AG04449 (cell line): Measurements from ENCODE around the gene FOXE1.
A peak's percentile ranks its signal among the peaks of the same experiment; 100 is the strongest.

Source experiments
- CTCF ChIA-PET: fragments of 350-600 bp; formaldehyde crosslinking; extraction: SDS; loops from one replicate; lab custom pipeline; 2021; ENCODE audit warnings: antibody characterized with exemption; lab: Yijun Ruan, JAX
- POLR2A ChIA-PET: fragments of 400-600, 350-600 bp; formaldehyde crosslinking; extraction: SDS; loops from one replicate; lab custom pipeline; 2020; ENCODE audit warnings: antibody characterized with exemption, inconsistent platforms; lab: Yijun Ruan, JAX
- DNase-seq: peaks from one replicate; pipeline ENCODE4 v3.0.0-alpha.2; 2010; ENCODE audit warnings: low read depth, low spot score
- H3K4me3 ChIP-seq: 2 replicates; pipeline ENCODE4 v1.5.1; 2011; ENCODE audit warnings: low read depth, mild to moderate bottlenecking, control low read depth, low read length
- CTCF ChIP-seq: IDR thresholded peaks from one replicate; pipeline ENCODE4 v1.5.1; 2011; ENCODE audit warnings: mild to moderate bottlenecking, moderate library complexity, low read length, control low read depth, inconsistent platforms; ENCODE audit not compliant: insufficient read depth; ENCODE audit errors: missing control alignments

Gene FOXE1

GRCh38 chr9:97853056-97853843 is at the start of gene FOXE1:
Gene FOXE1 (plus strand): TSS chr9:97853226. CDS start chr9:97853915, 689 bp downstream.
- H3K4me3 ChIP-seq: peak within 1 kb of the TSS; percentile 38
- no peak for TF ChIP-seq CTCF
- POLR2A ChIA-PET: no interaction called here
- DNase-seq: no peak
- CTCF ChIA-PET: interaction anchor here (0.7 to 1.3 kb wide), 4 partner anchors 13 to 156 kb away, joined by 3 to 4 read pairs (median 3); partner anchors contain the start of gene XPA

GRCh38 chr9:97804059-97804365 is 49.0 kb upstream of the FOXE1 start:
- no peak overlapping the region for H3K4me3 ChIP-seq
- CTCF ChIA-PET: interaction anchor here (1.0 kb wide), 1 partner anchor 120 kb away, joined by 3 read pairs; no protein-coding TSS in a partner anchor
- POLR2A ChIA-PET: no interaction called here
- no peak for DNase-seq
- no peak for TF ChIP-seq CTCF

GRCh38 chr9:97806721-97807120 is 46.3 kb upstream of the FOXE1 start:
- no peak for TF ChIP-seq CTCF
- CTCF ChIA-PET: interaction anchor here (1.2 kb wide), 1 partner anchor 95 kb away, joined by 4 read pairs; no protein-coding TSS in a partner anchor
- no peak overlapping the region for H3K4me3 ChIP-seq
- no peak for DNase-seq
- POLR2A ChIA-PET: no interaction called here

- ChIA-PET POLR2A (no interaction called here), CTCF (interaction anchor here (1.2 kb wide), 1 partner anchor 96 kb away, joined by 4 read pairs; no protein-coding TSS in a partner anchor)
- TF ChIP-seq CTCF: no peak
- no peak for DNase-seq
- no peak overlapping the region for H3K4me3 ChIP-seq
These were observed 45.3 kb upstream of the FOXE1 start for GRCh38 chr9:97807681-97808080.

- H3K4me3 ChIP-seq: no peak overlapping the region
- POLR2A ChIA-PET: no interaction called here
- DNase-seq: no peak
- no peak for TF ChIP-seq CTCF
- CTCF ChIA-PET: no interaction called here
These were observed 44.6 kb upstream of the FOXE1 start for GRCh38 chr9:97808415-97808814.

- POLR2A ChIA-PET: no interaction called here
- no peak overlapping the region for H3K4me3 ChIP-seq
- no peak for TF ChIP-seq CTCF
- DNase-seq: no peak
- CTCF ChIA-PET: no interaction called here
These were observed 44.1 kb upstream of the FOXE1 start for GRCh38 chr9:97808972-97809371.
